Activated gamma-delta T cell treated with anti-CD3 and anti-CD28 coated beads, Interleukin-2, amount 50 U/mL, for 16 hours (primary cell): ENCODE results near the gene GK2.

Source experiments
- DNase-seq: peaks from one replicate; pipeline ENCODE4 v3.0.0-alpha.2; 2020; ENCODE audit warnings: low read depth

The GK2 gene

GRCh38 chr4:79385641-79386040, 22.4 kb downstream of the GK2 start:
- DNase-seq, result no peak

- no peak for DNase-seq
These were observed 26.9 kb downstream of the GK2 start for GRCh38 chr4:79381161-79381560.

- no peak for DNase-seq
These were observed 38.0 kb downstream of the GK2 start for GRCh38 chr4:79370026-79370425.

- no peak for DNase-seq
These were observed 40.9 kb downstream of the GK2 start for GRCh38 chr4:79367096-79367495.

- no peak for DNase-seq
These were observed 41.6 kb downstream of the GK2 start for GRCh38 chr4:79366422-79366821.

GRCh38 chr4:79364061-79364460, 44.0 kb downstream of the GK2 start:
- no peak for DNase-seq

- DNase-seq, result no peak
These were observed 45.4 kb downstream of the GK2 start for GRCh38 chr4:79362626-79363025.

GRCh38 chr4:79360006-79360405, 48.0 kb downstream of the GK2 start:
- no peak for DNase-seq

GRCh38 chr4:79358438-79358837, 49.6 kb downstream of the GK2 start:
- no peak for DNase-seq

- DNase-seq, result no peak
These were observed 50.7 kb downstream of the GK2 start for GRCh38 chr4:79357365-79357764.
